ENCODE measurements around the gene MTIF2. TPM values are rescaled to one million over a fixed set of nuclear protein-coding genes. Genes with fewer than 3 reads are reported as not detected.
"Not testable (repeated sequence)": the region's sequence is repeated elsewhere in the genome, so short reads cannot be mapped to it uniquely, and the experiment has no call there.

The MTIF2 gene
- total RNA-seq, 6 experiments from 2014 or later, result 22.4 to 28.7 (median 25.9) TPM

- TF ChIP-seq CTCF (IDR thresholded peaks at IDR 0.05), result no peak
- peaks cover 27% of the 10 kb centered on the region for H3K4me1 Mint-ChIP-seq (ENCODE audit: low read depth)
- H3K9me3 Mint-ChIP-seq, result no peaks in the 10 kb centered on the region
- DNase-seq, result no peak
- H3K36me3 Mint-ChIP-seq (ENCODE audit: low read depth), result no peaks in the 10 kb centered on the region
- no peak overlapping the region for H3K27ac Mint-ChIP-seq
- peaks cover 2% of the 10 kb centered on the region for H3K27me3 Mint-ChIP-seq (ENCODE audit: insufficient read depth)
- H3K4me3 Mint-ChIP-seq, result no peak overlapping the region
Observed at GRCh38 chr2:55277310-55277709, 8.3 kb upstream of the MTIF2 start.

- peaks cover 18% of the 10 kb centered on the region for H3K4me1 Mint-ChIP-seq (ENCODE audit: low read depth)
- H3K27ac Mint-ChIP-seq, result not testable (repeated sequence)
Observed at GRCh38 chr2:55274346-55274745, 5.3 kb upstream of the MTIF2 start.

GRCh38 chr2:55269645-55269990, 587 bp upstream of the MTIF2 start:
- H3K27ac Mint-ChIP-seq, result peak overlapping the region; percentile 86
- H3K36me3 Mint-ChIP-seq (ENCODE audit: low read depth), result no peaks in the 10 kb centered on the region; the same call in 1 of the 2 replicates
- DNase-seq, result no peak
- peaks cover 14% of the 10 kb centered on the region for H3K4me1 Mint-ChIP-seq (ENCODE audit: low read depth)
- H3K4me3 Mint-ChIP-seq, result peak overlapping the region; percentile 96
- H3K9me3 Mint-ChIP-seq, result no peaks in the 10 kb centered on the region
- TF ChIP-seq CTCF (IDR thresholded peaks at IDR 0.05), result no peak
- peaks cover 1% of the 10 kb centered on the region; the same call in 1 of the 2 replicates for H3K27me3 Mint-ChIP-seq (ENCODE audit: insufficient read depth)

More at GRCh38 chr2:55274346-55274745, 5.3 kb upstream of the MTIF2 start:
- not testable (repeated sequence) for H3K27me3 Mint-ChIP-seq (ENCODE audit: insufficient read depth); H3K36me3 Mint-ChIP-seq (ENCODE audit: low read depth); DNase-seq; H3K4me3 Mint-ChIP-seq; H3K9me3 Mint-ChIP-seq

- no peaks in the 10 kb centered on the region; the same call in 1 of the 2 replicates for H3K36me3 Mint-ChIP-seq (ENCODE audit: low read depth)
Observed at GRCh38 chr2:55268288-55268906, 634 bp downstream of the MTIF2 start.

GRCh38 chr2:55259586-55259985, 9.4 kb downstream of the MTIF2 start:
- not testable (repeated sequence) for H3K27me3 Mint-ChIP-seq (ENCODE audit: insufficient read depth); H3K9me3 Mint-ChIP-seq; H3K4me1 Mint-ChIP-seq (ENCODE audit: low read depth); H3K27ac Mint-ChIP-seq; DNase-seq; H3K4me3 Mint-ChIP-seq; H3K36me3 Mint-ChIP-seq (ENCODE audit: low read depth)

More at GRCh38 chr2:55268288-55268906, 634 bp downstream of the MTIF2 start:
- no peaks in the 10 kb centered on the region for H3K9me3 Mint-ChIP-seq
- no peak for DNase-seq
- peaks cover 14% of the 10 kb centered on the region for H3K4me1 Mint-ChIP-seq (ENCODE audit: low read depth)
- H3K4me3 Mint-ChIP-seq, result peak overlapping the region; percentile 96
- H3K27ac Mint-ChIP-seq, result peak overlapping the region; percentile 86
- H3K27me3 Mint-ChIP-seq (ENCODE audit: insufficient read depth), result peaks cover 1% of the 10 kb centered on the region; the same call in 1 of the 2 replicates
- TF ChIP-seq CTCF (IDR thresholded peaks at IDR 0.05), result no peak

GRCh38 chr2:55252832-55253231, 16.2 kb downstream of the MTIF2 start:
- Mint-ChIP-seq H3K27me3 (ENCODE audit: insufficient read depth) (no peaks in the 10 kb centered on the region), H3K27ac (no peak overlapping the region), H3K36me3 (ENCODE audit: low read depth) (peaks cover 11% of the 10 kb centered on the region; the same call in 1 of the 2 replicates), H3K4me3 (no peak overlapping the region), H3K9me3 (no peaks in the 10 kb centered on the region), H3K4me1 (ENCODE audit: low read depth) (no peaks in the 10 kb centered on the region)
- no peak for DNase-seq
- TF ChIP-seq CTCF (IDR thresholded peaks at IDR 0.05), result no peak

Data from HFFc6 (cell line).